HG02642 (cell line): ENCODE measurements around the gene PDE4C.
A peak's percentile ranks its signal among the peaks of the same experiment; 100 is the strongest.
"Not testable (repeated sequence)": the region's sequence is repeated elsewhere in the genome, so short reads cannot be mapped to it uniquely, and the experiment has no call there.

Experiments used
- ATAC-seq: cut with Tn5 transposase; IDR thresholded peaks from one replicate; pipeline ENCODE4 v1.9.1; 2021; ENCODE audit warnings: mild to moderate bottlenecking; ENCODE audit not compliant: unreplicated experiment, poor library complexity

The PDE4C gene

GRCh38 chr19:18224525-18225354 is 1.5 kb downstream of the PDE4C start:
- ATAC-seq: peak; percentile 95

GRCh38 chr19:18223860-18224524 is 2.2 kb downstream of the PDE4C start:
- ATAC-seq: no peak

DNA sequence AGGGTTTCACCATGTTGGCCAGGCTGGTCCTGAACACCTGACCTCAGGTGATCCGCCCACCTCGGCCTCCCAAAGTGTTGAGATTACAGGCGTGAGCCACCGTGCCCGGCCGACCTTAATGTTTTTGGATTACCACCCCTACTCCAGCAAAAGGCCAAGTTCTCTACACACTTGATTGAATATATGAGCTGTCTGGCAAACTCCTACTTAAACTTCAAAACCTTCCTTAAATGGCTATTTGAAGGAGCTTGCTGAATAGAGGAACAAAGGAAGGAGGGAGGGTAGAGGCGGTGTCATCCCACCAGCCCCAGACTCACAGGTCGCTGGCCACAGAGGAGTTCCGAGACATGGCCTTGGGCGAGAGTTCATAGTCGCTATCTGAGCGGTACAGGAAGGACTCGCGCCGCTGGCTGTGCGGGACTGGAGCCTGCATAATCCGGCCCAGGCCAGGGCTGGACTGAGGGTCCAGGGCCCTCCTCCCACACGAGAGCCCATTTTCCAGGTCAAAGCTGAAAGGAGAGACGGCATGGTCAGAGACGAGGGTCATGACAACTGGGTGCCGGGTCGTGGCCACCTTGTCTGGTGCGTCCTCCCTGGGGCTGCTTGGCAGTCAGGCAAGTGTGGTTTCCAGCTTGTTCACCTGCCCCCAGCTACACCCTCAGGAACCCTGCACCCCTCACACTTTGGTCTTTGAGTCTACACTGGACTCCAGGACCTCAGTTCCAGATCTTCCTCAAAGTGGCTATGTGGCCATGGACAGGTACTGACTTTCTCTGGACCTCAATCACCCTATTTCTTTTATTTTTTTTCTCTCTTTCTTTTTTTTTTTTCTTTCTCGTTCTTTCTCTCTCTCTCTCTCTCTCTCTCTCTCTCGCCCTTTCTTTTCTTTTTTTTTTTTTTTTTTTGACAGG is 4.2 kb downstream of the PDE4C start:
- no peak for ATAC-seq

DNA sequence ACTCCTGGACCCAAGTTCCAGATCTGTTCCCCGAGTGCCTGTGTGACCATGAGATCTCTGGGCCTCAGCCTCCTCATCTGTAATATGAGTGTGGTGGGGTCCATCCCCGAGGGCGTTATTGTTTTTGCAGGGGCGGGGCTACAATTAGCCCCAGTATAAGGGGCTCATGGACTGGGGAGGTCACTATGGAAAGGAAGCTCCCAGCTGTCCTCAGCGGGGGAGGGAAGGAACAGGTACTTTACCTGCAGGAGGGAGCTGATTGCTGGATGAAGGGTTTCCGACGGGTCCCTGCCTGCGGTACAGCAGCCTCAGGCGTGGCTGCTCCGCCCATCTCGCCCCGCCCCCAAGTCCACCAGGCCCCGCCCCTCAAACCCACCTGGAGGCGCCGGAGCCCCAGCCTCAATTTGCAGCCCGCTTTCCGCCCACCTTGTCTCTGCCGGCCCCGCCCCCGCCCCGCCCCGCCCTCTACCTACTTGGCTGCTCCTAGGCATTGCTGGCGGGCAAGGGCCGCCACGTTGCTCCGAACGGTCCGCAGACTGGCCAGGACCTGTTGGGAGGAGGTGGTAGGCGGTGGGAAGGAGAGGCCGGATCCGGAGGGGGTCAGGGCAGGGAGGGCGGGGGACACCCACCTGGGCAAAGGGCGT is 5.5 kb downstream of the PDE4C start:
- ATAC-seq: no peak

GRCh38 chr19:18219911-18220631 is 6.2 kb downstream of the PDE4C start:
- ATAC-seq: no peak

DNA sequence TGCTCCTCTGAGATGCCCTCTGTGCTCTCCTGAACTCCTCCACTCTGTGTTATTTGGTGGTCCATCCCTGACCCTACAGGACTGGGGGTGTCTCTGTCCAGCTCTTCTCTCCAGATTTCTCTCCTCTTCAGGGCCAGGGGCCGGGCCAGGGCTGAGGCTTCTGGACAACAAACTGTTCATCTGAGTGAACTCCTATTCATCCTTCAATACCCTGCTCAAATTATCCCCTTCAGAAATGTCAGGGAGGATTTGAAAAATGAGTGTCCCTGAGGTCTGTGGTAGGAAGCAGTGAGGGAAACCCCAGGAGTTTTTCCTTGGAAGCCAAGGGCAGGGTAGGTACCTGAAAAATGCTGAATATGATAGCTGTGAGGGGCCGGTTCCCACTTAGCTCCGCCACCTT is 7.6 kb downstream of the PDE4C start:
- ATAC-seq: no peak

DNA sequence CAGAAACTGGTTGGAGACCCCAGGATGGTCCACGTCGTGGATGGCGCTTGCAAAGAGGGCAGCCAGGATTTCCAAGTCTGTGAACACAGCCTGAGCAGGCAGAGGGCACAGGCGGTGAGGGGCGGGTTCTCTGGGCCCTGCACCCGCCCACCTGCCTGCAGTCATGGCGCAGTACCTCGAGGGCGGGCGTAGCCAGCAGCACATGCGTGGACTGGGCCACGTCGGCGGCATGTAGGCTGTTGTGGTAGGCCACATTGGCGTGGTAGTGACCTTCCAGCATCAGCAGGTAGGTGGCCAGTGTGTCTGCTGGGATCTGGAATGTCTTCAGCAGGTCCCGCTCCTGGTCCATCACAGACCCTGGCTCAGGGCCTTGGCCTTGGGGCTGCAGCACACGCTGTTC is 8.1 kb downstream of the PDE4C start:
- ATAC-seq: no peak

- ATAC-seq: no peak
These were observed 9.4 kb downstream of the PDE4C start for GRCh38 chr19:18216789-18217188.

DNA sequence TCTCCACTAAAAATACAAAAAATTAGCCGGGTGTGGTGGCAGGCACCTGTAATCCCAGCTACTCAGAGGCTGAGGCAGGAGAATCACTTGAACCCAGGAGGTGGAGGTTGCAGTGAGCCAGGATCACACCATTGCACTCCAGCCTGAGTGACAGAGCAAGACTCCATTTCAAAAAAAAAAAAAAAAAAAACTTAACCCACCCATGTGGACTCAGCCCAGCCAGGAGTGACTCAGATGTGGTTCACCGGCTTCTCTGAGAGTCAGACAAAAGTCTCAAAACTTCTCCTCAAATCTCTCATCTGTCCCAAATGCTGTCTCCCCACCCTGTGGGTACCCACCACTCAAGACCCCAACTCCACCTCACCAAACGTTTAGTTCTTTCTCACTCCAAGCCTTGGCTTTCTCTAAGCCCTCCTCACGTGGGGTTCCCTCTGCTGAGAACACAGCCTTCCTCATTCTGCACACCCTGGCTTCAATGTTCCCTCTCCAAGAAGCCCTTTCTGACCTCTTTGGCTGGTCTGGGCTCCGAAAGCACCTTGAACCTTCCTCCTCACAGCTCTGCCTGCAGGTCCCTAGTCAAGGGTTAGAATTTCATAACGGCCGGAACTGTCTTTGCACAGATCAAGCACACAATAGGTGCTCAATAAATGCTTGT is 11.3 kb downstream of the PDE4C start:
- no peak for ATAC-seq

DNA sequence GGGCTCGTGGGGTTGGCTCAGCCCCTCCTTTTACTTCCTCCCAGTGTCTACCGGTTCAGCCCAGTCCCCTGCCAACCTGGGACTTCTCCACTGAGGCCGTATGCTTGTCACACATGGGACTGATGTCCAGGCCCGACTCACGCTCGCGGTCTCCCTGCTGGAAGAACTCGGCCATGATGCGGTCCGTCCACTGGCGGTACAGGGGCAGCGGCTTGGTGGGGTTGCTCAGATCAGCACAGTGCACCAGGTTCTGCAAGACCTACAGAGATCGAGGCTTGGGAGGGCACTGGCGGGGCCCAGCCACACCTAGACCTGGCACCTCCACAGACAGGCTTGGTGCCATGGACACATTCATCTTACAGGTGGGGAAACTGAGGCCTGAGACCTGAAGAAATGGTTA is 14.6 kb downstream of the PDE4C start:
- ATAC-seq: no peak

DNA sequence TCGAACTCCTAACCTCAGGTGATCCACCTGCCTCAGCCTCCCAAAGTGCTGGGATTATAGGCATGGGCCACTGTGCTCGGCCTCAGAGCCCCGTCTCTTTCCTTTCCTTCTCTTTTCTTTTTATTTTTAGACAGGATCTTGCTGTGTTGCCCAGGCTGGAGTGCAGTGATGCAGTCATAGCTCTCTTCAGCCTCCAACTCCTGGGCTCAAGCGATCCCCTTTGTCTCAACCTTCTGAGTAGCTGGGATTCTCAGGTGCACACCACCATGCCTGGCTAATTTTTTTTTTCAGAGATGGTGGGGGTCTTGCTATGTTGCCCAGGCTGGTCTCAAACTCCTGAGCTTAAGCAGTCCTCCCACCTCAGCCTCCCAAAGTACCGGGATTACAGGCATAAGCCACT is 16.3 kb downstream of the PDE4C start:
- not testable (repeated sequence) for ATAC-seq

- no peak for ATAC-seq
These were observed 17.9 kb downstream of the PDE4C start for GRCh38 chr19:18208098-18208951.

DNA sequence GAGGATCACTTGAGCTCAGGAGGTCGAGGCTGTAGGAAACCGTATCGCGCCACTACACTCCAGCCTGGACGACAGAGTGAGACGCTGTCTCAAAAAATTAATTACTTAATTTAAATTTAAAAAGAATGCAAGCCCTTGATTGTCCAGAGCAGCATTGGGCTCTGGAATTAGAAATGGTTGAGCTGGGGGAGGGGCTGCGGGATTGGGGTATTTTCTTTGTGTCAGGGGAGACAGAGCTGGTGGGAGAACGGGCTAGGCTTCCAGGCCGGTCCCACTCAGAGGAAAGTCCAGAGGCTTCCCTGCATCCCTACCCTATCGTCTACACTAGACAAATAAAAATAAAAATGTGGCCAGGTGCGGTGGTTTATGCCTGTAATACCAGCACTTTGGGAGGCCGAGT is 20.2 kb downstream of the PDE4C start:
- no peak for ATAC-seq

DNA sequence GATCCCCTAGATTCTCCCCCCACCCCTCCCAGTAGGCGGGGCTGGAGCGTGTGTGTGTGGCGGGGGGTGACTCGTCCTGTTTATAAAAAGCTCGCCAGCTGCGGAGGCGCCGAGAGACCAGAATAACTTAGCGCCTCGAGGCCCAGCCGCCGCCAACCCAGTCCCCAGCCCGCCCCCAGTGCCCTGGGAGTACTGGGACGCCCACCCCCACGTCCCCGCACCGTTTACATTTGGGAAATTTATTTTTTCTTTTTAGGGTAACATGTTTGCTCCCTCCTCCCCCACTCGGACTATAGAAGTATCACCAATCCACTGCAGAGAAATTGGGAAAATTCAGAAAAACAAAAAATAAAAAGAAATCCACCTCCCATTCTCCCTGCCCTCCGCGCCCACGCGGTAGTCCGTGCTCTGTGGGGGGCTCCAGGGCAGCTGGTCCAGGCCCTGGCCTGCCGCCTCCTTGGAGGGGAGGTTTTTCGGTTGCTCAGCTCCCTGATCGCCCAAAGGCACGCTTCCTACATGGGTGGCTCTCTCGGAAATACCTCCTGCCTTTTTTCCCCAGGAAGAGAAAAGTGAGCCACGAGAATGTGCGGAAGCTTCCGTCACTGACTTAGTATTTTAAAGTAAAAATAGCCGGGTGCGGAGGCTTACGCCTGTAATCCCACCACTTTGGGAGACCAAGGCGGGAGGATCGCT is 20.9 kb downstream of the PDE4C start:
- ATAC-seq: no peak

- ATAC-seq: peak; percentile 19
These were observed 21.6 kb downstream of the PDE4C start for GRCh38 chr19:18204394-18205199.

GRCh38 chr19:18203863-18204393 is 22.3 kb downstream of the PDE4C start, which contains the start of gene RAB3A:
Gene RAB3A, minus strand, starts transcription at chr19:18204042. Its CDS starts 1,302 bp downstream, at chr19:18202740.
- peak; percentile 92 for ATAC-seq
